Measurements from ENCODE around the gene ABCB1.
A peak's percentile ranks its signal among the peaks of the same experiment; 100 is the strongest.
"Not testable (repeated sequence)": the region's sequence is repeated elsewhere in the genome, so short reads cannot be mapped to it uniquely, and the experiment has no call there.

The ABCB1 gene

DNA sequence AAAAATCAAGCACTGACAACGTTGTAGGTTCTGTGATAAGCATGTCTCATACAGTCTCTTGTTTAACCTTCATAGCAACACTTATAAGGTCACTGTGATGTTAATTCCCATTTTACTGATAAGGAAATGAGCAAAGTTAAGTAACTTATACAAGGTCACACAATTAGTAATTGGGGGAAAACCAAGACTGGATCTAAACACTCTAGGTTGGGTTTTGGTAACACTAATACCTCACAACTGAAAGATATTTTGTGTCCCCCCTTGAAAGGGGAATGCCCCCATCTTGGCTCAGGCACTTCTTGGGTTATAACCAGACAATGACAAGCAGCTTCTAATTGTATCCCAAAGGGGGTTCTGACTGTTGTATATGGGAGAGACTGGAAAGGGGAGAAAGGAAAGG lies 89.2 kb downstream of the ABCB1 start:
- DNase-seq = no peak

DNA sequence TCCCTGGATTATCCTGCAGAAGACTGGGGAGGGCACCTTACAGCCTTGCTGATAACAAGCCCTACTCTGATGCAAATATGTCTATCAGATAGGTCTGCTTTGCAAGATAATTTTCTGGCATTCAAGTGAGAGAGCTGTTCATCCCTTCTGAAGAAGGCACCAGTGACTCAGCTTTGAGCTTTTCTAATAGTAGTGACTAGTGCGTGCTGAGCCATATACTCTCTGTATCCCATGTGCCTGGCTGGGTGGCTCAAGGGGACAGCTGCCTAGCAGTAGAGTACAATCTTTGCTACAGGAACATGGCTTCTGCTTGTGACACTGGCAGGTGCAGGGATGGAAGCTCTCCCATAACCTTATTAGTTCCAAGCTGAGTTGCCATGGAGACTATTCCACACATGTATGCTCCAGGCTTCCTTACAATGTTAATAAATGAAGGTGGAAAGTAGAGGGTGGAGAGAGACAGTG lies 90.2 kb downstream of the ABCB1 start:
- no peak for DNase-seq

DNA sequence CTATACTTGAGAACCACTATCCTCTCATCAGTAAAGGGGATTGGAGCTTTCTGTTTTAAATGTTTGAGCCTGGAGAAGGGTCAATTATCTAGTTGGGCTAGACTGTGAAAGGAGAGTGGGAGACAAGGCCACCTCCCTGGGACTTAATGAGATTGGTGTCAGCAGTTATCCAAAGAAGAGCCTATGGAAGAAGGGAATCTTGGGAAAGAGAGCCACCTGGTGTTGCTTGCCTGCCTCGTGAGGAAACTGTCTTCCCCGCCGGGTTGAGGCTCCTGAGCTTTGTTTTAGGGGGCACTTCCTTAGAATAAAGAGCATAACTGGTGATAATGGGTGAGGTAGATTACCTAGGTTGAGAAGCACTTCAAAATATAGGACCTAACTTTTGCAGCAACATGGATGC lies 93.2 kb downstream of the ABCB1 start:
- DNase-seq = no peak

DNA sequence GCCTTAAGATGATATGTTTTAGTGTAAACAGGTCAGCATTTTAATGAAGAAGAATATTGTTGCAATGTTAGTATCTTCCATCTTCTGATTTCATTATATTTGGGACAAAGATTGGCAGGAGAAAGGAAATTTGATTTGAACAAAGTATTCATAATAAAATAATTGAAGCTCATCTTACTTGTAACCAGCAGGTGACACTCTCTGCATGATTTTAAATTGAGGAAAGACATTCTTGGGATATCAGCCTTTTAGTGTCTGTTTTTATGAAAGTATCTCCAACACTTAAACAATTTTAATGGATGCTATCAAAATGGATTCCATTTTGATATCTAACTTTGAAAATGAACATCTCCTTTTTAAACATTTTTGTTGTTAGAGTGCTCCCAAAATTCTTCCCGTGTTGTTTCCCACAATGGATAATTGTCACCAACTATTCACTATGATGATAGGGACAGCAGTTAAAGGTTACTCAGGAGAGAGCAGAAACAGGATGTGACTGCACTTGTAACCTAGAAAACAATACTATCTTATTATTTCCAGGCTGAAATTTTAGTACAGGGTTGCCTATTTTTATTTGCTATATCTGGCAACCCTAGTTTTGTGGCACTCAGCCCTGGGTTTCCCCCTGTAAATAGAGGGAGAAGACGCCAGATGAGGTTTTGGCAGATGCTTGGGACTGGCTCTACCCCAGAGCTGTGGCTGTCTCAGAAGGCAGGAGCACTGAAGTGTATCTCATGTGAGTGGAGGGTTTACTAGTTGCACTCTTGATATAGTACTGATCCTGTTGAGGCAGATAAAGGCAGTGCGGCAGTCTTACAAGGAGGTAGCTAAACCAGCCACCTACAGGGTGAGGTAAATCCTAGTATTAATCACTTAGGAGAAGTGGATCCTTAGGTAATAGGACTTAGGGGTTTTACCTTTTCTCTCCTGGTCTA lies 94.2 kb downstream of the ABCB1 start:
- DNase-seq = no peak

DNA sequence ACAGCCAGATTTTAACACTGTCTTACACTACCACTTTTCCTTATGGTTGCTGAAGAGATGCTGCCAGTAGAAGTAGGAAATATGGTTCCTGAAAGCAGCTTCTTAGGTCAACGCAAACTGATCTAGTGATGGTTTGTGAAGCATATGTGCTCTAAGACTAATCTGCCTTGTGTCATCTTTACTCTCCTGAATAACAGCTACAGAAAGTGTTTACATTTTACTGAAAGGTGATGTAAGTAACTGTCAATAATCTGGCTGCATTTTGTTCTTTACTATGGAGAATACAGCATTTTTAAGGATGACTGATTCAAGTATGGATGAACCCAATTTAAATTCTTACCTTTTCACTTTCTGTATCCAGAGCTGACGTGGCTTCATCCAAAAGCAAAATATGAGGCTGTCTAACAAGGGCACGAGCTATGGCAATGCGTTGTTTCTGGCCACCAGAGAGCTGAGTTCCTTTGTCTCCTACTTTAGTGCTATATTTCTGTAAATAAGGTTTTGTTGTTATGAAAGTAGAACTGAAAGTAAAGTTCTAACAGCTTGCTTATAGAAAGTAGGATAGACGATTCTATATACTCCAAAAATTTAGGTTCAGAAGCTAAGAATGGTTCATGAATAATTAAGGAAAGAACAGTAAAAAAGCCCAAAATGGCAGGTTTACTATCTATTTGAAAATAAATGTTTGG lies 95.0 kb downstream of the ABCB1 start:
- no peak for DNase-seq

DNA sequence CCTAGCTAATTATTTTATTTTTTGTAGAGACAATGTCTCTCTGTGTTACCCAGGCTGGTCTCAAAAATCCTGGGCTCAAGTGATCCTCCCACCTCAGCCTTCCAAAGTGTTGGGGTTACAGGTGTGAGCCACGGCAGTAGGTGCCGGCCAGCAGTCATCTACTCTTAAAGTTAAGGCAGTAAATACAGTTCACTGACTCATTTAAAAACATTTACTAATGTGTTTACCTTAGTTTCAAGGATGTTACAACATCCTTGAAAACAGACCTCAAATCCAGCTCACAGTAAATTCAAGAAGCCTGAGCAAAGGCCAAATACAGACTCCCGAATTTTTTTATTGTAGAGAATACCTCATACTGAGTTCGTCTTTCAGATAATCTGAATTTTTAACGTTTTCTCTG lies 95.6 kb downstream of the ABCB1 start:
- DNase-seq = no peak

DNA sequence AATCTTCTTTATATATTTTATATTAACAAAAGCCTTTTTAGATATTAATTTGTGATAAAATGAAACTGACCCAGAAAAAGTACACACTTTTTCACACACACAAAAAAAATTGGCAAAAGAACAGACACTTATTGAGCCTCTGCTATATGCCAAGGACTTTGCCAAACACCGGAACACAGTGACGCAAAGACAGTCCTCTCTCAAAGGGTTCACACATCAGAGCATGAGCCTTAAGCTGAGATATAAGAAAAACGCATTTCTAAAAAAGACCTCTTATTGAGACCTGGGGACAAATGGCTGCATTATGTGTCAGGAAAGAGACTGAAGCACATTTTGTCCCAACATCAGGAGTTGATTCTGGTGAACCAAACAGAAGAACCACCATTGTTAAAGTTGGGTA lies 101.2 kb downstream of the ABCB1 start:
- DNase-seq = no peak

DNA sequence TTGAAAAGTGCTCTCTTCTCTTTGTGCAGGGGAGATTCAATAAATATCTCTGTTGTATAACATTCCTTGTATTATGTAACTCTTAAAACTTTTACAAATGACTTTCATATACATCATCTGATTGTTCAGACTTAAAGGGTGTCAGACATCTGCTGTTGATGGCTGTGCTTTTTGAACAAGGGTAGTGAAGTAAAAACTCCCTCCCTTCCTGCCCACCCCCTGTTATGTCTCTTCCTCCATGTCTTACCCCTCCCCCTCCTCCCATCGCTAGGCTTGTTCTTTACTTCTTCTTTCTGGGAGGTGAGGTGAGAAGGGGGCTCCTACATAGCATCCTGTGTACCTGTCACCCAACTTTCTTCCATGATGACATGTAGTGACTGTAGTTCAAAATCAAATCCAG lies 101.8 kb downstream of the ABCB1 start:
- DNase-seq = no peak

DNA sequence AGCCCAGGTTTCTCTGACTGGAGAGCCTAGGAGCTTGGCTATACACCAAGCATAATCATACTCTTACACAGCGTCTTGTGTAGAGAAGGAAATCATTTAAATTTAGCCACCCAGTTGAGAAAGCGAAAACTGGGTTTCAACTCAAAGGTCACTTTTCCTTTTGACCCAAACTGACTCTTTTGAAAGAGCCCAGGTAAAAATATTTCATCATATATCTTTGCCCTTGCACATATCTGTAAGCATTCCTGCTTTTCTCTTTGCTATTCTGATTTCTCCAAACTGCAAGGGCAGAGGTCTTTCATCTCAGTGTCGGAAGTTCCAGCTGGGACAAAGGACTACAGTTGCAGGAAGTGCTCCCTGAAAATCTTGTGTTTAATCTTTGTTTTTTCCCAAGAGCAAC lies 103.2 kb downstream of the ABCB1 start:
- DNase-seq = no peak

DNA sequence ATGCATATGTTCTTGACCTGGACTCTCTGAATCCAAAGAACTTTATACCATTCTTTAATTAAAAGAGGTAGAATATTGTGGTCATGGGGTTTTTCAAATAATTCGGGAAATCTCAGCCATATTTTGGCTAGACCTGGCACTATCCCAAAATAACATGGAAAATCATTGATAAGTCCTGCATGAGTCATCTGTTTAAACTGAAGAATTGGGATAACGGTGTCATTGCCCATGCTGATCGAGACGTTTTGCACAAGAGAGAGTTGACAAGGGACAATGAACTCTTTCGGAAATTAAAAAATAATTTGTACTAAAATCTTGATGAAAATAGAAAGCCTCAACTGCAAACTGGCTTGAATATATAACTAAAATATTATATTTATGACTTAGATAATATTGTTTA lies 105.3 kb downstream of the ABCB1 start:
- DNase-seq = no peak

DNA sequence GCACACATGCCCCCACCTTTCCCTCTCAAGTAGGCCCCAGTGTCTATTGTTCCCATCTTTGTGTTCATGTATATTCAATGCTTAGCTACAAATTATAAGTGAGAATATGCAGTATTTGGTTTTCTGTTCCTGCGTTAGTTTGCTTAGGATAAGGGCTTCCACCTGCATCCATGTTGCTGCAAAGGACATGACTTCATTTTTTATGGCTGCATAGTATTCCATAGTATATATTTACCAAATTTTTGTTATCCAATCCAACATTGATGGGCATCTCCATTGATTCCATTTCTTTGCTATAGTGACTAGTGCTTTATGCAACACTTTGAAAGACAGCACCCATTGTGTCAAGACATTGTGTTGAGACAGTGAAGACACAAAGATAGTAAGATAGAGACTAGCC lies 106.2 kb downstream of the ABCB1 start:
- DNase-seq = no peak

DNA sequence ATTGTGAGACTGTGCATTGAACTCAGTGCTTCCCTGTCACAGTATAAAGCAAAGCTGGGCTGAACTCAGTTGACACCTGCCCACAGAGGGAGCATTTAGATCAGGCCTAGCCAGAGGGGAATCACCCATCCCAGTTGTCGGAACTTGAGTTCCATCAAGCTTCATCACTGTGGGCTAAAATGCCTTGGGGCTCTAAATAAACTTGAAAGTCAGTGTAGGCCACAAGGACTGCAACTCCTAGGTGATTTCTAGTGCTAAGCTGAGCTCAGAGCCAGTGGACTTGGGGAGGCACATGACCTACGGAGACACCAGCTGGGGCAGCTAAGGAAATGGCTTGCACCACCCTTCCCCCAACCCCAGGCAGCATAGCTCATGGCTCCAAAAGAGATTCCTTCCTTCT lies 117.6 kb downstream of the ABCB1 start:
- no peak for DNase-seq

DNA sequence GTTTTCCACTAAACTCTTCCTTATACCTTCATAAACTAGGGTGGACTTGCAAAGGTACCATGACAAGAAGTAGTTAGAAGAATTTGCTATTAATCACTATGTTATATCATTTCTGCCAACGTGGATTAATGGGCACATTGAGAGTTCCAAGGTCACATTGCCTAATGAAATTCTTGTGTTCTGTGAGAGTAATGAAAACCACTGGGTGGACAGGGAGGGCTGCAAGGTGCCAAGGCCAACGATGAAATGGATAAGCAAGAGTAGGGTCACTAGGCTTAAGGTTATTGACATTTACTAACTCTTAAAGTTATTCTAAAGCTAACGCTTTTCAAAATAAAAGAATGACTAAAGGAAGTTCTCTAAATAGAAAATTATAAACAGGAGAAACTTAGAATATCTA lies 118.6 kb downstream of the ABCB1 start:
- DNase-seq = no peak

DNA sequence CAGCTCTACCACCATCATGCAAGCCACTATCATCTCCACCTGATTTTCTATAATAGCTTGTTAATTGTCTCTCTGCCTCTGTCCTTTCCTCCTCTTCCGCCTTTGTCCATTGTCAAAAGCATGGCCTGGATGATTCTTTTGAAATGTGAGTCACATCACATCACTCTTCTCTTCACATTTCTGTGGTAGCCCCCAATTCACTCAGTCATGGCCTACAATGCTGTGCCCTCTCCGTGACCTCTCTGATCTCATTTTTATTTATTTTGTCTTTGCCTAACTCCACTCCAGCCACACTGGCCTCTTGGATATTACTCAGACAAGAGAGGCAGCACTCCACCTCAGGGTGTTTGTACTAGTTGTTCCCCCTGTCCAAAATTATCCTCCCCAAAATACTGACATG lies 120.3 kb downstream of the ABCB1 start:
- no peak for DNase-seq

DNA sequence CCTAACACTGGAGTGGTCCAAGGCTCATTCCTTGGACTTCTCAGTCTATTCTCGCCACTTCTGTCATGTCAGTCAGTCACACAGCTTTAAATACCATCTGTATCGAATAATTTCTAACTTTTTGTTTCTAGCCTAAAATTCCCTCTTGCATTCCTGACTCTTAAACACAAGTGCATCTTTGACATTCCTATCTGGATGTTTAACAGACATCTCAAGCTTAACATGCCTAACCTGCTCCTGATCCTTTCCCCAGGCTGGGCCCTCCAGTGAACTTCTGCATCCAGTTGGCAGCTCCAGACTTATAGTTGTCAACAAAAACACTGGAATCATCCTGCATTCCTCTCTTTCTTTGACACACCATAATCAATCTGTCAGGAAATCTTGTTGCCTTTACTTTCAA lies 120.7 kb downstream of the ABCB1 start:
- no peak for DNase-seq

DNA sequence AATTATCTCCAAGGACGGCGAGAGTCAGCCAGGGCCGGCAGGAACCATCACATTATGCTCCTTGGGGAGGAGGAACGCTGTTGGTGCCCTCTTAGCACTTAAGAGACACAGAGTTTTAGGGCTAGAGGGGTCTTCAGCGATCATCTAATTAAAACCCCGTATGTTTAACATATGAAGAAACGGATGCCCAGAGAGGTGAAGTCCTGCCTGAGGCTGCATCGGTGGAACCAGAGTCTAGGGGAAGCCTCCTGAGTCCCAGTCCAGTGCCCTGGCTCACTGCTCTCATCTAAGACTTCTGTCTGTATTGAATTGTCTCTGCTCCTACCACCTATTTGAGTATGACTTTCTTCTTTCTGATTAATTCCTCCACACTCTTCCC lies 124.5 kb downstream of the ABCB1 start:
- no peak for DNase-seq

DNA sequence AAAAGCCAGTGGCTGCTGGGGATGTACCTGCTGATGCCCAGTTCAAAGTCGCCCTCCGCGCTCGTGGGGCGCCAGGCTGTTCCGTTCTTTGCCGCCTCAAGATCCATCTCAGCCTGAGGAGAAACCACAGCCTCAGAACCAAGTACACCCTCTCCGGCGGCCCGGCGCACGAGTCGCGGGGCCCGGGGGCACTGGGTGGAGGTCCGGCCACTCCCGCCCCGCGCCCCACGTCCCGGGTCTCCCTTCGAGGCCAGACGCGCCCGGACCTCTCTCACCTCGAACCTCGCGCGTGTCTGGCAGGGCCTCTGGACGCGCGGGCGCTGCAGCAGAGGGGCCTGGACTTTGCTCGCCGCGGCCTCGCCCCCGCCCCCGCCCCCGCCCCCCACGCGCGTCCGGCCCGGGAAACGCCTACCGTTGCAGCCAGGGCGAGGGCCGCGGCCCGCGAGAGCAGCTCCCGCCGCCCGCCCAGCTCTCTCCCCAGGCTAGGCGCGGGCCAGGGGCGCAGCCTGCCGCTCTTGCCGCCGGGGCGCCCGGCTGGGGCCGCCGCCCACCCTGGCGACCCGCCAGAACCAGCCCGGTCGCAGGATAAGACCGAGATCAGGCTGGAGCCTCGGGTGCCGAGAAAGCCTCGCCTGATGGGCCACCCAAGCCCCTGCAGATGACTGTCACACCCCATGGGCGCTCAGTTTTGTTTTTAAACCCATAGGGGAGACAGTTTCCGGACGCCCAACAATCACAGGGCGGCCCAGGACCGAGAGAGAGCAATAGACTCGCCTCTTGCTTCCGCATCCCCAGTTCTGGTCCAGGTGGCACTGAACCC lies 125.1 kb downstream of the ABCB1 start, which contains the start of gene ABCB4:
ABCB4 (minus strand) TSS at position 322 of the 820 bp plus-strand sequence; CDS start at position 107, 215 bp downstream.
- no peak for DNase-seq

DNA sequence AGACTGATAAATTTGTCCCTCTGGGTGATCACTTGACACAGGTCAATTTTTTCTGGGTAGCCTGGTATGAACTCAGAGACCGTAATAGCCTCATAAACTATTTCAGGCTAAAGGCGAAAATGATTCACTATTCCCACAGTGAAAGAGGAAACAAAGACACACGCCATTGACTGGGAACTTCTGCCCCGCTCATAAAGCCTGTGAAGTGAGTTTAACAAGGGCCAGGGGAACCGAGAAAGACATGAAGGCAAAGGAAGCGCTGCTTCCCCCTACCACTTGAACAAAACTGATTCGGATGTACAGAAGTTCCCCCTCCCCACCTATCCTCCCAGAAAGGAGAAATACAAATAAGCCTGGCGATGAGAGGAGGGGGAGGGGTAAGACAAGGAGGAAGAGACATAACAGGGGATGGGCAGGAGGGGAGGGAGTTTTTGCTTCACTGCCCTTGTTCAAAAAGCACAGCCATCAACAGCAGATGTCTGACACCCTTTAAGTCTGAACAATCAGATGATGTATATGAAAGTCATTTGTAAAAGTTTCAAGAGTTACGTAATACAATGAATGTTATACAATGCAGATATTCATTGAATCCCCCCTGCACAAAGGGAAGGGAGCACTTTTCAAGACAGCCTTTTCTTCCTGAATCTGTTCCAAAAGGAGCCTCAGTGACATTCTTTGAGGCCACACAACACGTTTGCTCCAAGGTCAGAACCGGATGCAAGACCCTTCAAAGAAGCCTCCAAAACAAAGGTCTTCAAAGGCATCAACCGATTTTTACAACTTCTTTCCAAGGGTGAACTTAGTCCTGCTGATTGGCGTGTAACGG lies 125.9 kb downstream of the ABCB1 start:
- peak; percentile 93 for DNase-seq

DNA sequence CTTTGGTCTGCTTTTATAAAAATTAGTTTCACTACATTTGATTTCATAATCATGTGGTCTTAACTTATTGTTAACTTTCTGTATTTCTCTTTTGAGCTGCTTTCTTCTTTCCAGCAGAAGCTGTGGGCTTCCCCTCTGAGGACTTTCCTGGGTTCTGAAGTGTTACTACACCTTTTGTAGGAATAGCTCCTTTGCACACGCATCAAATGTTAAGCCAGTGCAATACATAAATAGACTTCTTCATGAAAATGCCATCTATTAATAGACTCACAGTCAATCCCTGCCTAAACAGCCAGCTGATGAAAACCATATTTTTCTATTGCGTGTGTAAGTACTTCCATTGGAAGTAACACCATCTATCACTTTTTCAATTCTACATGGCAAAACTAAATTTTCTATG lies 126.7 kb downstream of the ABCB1 start:
- DNase-seq = peak; percentile 63

DNA sequence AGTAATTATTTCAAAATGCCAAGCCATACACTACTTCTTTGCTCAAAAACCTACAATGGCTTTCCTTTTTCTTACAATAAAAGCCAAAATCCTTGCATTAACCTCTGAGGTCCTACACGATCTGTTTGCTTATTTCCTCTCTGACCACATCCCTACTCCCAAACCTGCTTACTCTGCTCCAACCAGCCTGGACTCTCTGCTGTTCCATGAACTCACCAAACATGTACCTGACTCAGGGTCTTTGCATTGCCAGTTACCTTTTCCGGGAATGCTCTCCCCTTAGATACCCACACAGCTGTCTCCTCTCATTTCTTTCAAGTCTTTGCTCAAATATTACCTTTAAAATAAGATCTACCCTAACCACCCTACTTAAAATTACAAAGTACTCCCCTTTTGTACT lies 127.5 kb downstream of the ABCB1 start:
- DNase-seq = no peak

DNA sequence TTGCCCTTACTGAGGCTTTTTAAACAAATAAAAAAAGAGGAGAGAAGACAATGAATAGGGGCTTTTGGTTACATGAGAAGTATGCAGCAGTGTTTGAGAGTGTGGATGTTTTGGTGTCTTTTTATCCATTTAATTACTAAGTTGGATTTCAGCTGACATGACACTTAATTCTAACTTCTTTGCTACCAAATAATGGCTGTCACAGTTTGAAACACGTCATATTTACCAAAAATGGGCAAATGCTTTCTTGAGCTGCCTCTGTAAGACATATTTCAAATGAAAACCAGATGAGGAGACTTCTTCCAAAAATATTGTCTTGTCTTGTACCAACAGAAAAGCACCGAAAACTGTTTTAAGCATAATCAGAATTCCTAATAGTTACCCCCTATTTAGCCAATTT lies 129.2 kb downstream of the ABCB1 start:
- DNase-seq = no peak

DNA sequence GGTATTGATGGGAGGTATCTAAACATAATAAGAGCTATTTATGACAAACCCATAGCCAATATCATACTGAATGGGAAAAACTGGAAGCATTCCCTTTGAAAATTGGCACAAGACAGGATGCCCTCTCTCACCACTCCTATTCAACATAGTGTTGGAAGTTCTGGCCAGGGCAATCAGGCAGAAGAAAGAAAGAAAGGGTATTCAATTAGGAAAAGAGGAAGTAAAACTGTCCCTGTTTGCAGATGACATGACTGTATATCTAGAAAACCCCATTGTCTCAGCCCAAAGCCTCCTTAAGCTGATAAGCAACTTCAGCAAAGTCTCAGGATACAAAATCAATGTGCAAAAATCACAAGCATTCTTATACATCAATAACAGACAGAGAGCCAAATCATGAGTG lies 131.5 kb downstream of the ABCB1 start:
- DNase-seq = not testable (repeated sequence)

DNA sequence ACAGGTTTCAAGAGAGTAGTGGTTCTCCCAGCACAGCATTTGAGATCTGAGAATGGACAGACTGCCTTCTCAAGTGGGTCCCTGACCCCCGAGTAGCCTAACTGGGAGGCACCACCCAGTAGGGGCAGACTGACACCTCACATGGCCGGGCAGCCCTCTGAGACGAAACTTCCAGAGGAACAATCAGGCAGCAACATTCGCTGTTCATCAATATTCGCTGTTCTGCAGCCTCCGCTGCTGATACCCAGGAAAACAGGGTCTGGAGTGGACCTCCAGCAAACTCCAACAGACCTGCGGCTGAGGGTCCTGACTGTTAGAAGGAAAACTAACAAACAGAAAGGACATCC lies 135.2 kb downstream of the ABCB1 start:
- DNase-seq = not testable (repeated sequence)

All from inflammatory macrophage treated with lipopolysaccharide for 4 hours (primary cell).